Measurements from ENCODE around the gene TGM1. TPM values are rescaled to one million over a fixed set of nuclear protein-coding genes. Genes with fewer than 3 reads are reported as not detected.
A peak's percentile ranks its signal among the peaks of the same experiment; 100 is the strongest.
"Not testable (repeated sequence)": the region's sequence is repeated elsewhere in the genome, so short reads cannot be mapped to it uniquely, and the experiment has no call there.

The TGM1 gene
- total RNA-seq, 8 experiments from 2014 or later, result 0.92 to 4.7 (median 2.1) TPM

GRCh38 chr14:24252289-24253124, 10.5 kb downstream of the TGM1 start:
- 52 to 100% (median 82%) methylated on average over 1 to 6 of the region's 11 CpGs; no CpG with 5 or more reads in 5 of the 10 experiments for WGBS, 10 experiments
- Histone ChIP-seq H3K4me1 (replicated peaks in 1 of 2) (peaks cover 0 to 3% of the 10 kb centered on the region in 2 donors), H3K27ac (no peak overlapping the region), H3K4me3 (no peak overlapping the region)
- in situ Hi-C loops (cut with MboI; ENCODE audit: low pct_unique_long_range_greater_than_20kb in 2 of 9, low sequenced_read_pairs in 9 of 9, unreplicated experiment in 9 of 9), result no loop called here
- ATAC-seq (replicated peaks in 6 of 8), result no peak

DNA sequence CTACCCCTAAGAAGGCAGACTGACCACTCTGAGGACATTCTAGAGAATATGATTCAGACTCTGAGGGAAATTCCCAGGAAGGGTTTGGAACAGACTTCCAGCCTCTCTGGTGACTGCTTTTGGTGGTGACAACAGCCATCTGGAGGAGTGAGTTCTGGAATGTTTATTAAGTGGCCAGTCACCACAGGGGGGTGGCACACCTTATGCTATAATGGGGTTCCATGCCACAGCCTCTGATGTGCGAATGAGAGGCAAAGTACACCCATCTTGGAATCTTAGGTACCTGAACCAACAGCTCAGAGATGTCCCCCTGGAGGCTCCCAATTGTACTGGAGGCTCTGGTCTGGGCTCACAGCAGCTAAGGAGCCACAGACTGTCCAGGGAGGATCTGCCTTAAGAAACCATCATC, 11.1 kb downstream of the TGM1 start:
- Histone ChIP-seq H3K4me1 (replicated peaks in 1 of 2) (peaks cover 0 to 3% of the 10 kb centered on the region in 2 donors), H3K27ac (no peak overlapping the region), H3K4me3 (no peak overlapping the region)
- in situ Hi-C loops (cut with MboI; ENCODE audit: low pct_unique_long_range_greater_than_20kb in 2 of 9, low sequenced_read_pairs in 9 of 9, unreplicated experiment in 9 of 9), result no loop called here
- 67 to 100% (median 73%) methylated on average over 1 of the region's 1 CpG; no CpG with 5 or more reads in 6 of the 10 experiments for WGBS, 10 experiments
- peak in 2 of 8 experiments; percentile 47 to 75 for ATAC-seq (replicated peaks in 6 of 8)

DNA sequence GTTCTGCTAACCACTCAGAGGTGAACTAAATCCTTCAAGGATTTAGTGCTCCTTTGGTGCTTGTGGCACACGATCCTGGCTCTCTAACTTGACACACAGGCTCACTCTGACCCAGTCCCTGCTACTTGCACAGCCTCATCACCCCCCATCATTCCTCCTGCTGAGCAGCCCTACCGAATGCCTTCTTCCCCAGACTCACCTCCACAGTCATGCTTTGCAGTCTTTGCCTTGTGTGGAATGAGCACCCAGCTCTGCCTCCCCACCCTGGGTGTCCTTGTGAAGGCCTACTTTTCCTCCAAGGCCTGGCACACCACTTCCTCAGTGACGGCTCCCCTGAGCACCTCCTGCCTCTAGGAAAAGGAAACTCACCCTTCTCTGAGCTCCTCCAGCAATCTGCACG, 12.6 kb downstream of the TGM1 start:
- peak in 1 of 8 experiments; percentile 16 for ATAC-seq (replicated peaks in 6 of 8)
- 0 to 72% (median 40%) methylated on average over 1 to 3 of the region's 4 CpGs; no CpG with 5 or more reads in 3 of the 10 experiments for WGBS, 10 experiments
- Histone ChIP-seq H3K27ac (no peak overlapping the region), H3K4me1 (replicated peaks in 1 of 2) (peaks cover 0 to 3% of the 10 kb centered on the region in 2 donors), H3K4me3 (no peak overlapping the region)
- in situ Hi-C loops (cut with MboI; ENCODE audit: low pct_unique_long_range_greater_than_20kb in 2 of 9, low sequenced_read_pairs in 9 of 9, unreplicated experiment in 9 of 9), result no loop called here

DNA sequence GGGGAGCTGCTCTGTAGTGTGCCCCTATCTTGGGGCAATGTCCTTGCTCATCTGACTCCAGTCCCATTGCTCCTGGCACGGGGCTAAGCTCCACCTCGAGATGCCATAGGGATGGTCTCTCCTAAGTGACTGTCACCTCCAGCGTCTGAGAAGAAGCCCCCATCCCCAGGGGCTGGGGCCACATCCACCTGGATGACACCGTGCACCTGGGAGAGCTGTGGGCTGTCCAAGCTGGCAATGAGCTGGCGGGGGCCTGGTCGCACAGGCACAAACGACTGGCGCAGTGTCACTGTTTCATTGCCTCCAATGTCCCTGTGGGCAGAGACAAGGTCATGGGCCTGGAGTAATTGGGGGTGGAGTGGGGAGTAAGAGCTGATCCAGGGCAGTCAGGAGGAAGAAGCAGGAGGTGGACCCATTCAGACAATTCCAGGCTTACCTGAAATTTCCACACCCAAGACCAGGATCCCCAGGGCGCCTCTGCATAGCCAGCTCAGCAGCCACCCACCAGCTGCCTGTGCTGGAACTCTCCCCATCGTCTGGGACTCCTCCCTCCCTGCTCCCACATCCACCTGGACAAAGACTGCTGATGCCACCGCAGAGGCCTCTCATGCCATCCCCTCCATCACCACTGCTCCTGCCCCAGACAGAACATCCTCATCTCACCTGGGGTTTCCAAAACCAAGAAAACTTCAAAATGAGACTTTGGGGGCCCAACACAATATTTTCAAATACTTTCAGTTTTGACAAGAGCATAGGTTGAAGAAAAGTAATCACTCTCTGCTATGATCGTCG, 13.6 kb downstream of the TGM1 start:
- Histone ChIP-seq H3K4me3 (no peak overlapping the region), H3K27ac (no peak overlapping the region), H3K4me1 (replicated peaks in 1 of 2) (peaks cover 0 to 3% of the 10 kb centered on the region in 2 donors)
- ATAC-seq (replicated peaks in 6 of 8), result no peak
- in situ Hi-C loops (cut with MboI; ENCODE audit: low pct_unique_long_range_greater_than_20kb in 2 of 9, low sequenced_read_pairs in 9 of 9, unreplicated experiment in 9 of 9), result loop anchor here in 2 of 9 experiments (10.0 kb wide), 2 partner anchors 45 to 185 kb away; partner anchors contain the start of genes DHRS1 (in 1 of the 2) and NOP9 (in 1 of the 2)
- 44 to 83% (median 63%) methylated on average over 2 to 4 of the region's 13 CpGs; no CpG with 5 or more reads in 4 of the 10 experiments for WGBS, 10 experiments

DNA sequence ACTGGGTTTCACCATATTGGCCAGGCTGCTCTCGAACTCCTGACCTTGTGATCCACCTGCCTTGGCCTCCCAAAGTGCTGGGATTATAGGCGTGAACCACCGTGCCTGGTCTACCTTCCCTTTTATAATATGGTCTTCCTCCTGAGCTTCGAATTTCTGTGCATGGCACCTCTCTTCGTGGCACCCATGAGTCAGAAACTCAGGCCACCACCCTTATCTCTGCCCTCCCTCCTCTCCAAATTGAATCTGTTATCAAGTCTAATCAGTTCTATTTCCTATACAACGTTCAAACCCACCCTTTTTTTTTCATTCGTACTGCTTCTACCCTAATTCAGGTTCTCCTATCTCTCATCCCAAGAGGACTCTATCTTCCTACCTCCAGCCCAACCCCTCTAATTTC, 15.6 kb downstream of the TGM1 start:
- Histone ChIP-seq H3K27ac (no peak overlapping the region), H3K4me3 (no peak overlapping the region), H3K4me1 (replicated peaks in 1 of 2) (peaks cover 3 to 8% of the 10 kb centered on the region in 2 donors)
- ATAC-seq (replicated peaks in 6 of 8), result no peak
- in situ Hi-C loops (cut with MboI; ENCODE audit: low pct_unique_long_range_greater_than_20kb in 2 of 9, low sequenced_read_pairs in 9 of 9, unreplicated experiment in 9 of 9), result loop anchor here in 2 of 9 experiments (10.0 kb wide), 2 partner anchors 47 to 187 kb away; partner anchors contain the start of genes DHRS1 (in 1 of the 2) and NOP9 (in 1 of the 2)
- WGBS, 10 experiments, result 37 to 82% (median 59%) methylated on average over 2 to 7 of the region's 7 CpGs

DNA sequence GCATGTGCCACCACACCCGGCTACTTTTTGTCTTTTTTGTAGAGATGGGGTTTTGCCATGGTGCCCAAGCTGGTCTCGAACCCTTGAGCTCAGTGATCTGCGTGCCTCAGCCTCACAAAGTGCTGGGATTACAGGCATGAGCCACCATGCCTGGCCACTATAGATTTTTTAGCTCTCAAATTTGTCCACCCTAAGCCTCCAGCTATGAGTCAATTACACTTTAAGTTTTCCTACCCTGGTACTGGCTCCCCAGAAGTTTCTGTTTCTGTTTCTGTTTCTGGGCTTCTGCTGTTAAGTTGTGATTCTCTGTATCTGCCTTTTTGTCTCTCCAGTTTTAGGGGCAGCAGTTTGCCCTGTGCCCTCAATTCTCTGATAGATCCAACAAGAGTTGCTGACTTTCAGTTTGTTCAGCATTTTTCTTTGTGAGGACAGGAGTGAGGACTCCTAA, 16.2 kb downstream of the TGM1 start:
- H3K4me1 ChIP-seq (replicated peaks in 1 of 2), result peaks cover 3 to 8% of the 10 kb centered on the region in 2 donors
- H3K4me3 ChIP-seq, result no peak overlapping the region
- 40 to 94% (median 70%) methylated on average over 1 to 3 of the region's 3 CpGs; no CpG with 5 or more reads in 2 of the 10 experiments for WGBS, 10 experiments
- in situ Hi-C loops (cut with MboI; ENCODE audit: low pct_unique_long_range_greater_than_20kb in 2 of 9, low sequenced_read_pairs in 9 of 9, unreplicated experiment in 9 of 9), result loop anchor here in 2 of 9 experiments (10.0 kb wide), 2 partner anchors 48 to 188 kb away; partner anchors contain the start of genes DHRS1 (in 1 of the 2) and NOP9 (in 1 of the 2)
- no peak overlapping the region for H3K27ac ChIP-seq
- ATAC-seq (replicated peaks in 6 of 8), result no peak

- H3K4me1 ChIP-seq (replicated peaks in 1 of 2), result peaks cover 12 to 19% of the 10 kb centered on the region in 2 donors
- in situ Hi-C loops (cut with MboI; ENCODE audit: low pct_unique_long_range_greater_than_20kb in 2 of 9, low sequenced_read_pairs in 9 of 9, unreplicated experiment in 9 of 9), result loop anchor here in 2 of 9 experiments (10.0 kb wide), 2 partner anchors 49 to 189 kb away; partner anchors contain the start of genes DHRS1 (in 1 of the 2) and NOP9 (in 1 of the 2)
- H3K4me3 ChIP-seq; H3K27ac ChIP-seq; ATAC-seq (replicated peaks in 6 of 8): not testable (repeated sequence)
- WGBS, 10 experiments, result 40 to 100% (median 78%) methylated on average over 1 to 8 of the region's 11 CpGs; no CpG with 5 or more reads in 3 of the 10 experiments
These were observed 17.6 kb downstream of the TGM1 start for GRCh38 chr14:24245350-24245749.

GRCh38 chr14:24243336-24243836, 19.6 kb downstream of the TGM1 start:
- ATAC-seq (replicated peaks in 6 of 8), result peak in 3 of 8 experiments; percentile 0 to 15 (median 7)
- Histone ChIP-seq H3K4me3 (peak overlapping the region; percentile 50 to 82 (median 66)), H3K4me1 (replicated peaks in 1 of 2) (peaks cover 12 to 27% of the 10 kb centered on the region in 2 donors), H3K27ac (peak overlapping the region; percentile 94 to 97)
- in situ Hi-C loops (cut with MboI; ENCODE audit: low pct_unique_long_range_greater_than_20kb in 2 of 9, low sequenced_read_pairs in 9 of 9, unreplicated experiment in 9 of 9), result loop anchor here in 2 of 9 experiments (10.0 kb wide), 2 partner anchors 51 to 191 kb away; partner anchors contain the start of genes DHRS1 (in 1 of the 2) and NOP9 (in 1 of the 2)
- WGBS, 10 experiments, result 13 to 100% (median 50%) methylated on average over 1 to 6 of the region's 10 CpGs; no CpG with 5 or more reads in 2 of the 10 experiments

DNA sequence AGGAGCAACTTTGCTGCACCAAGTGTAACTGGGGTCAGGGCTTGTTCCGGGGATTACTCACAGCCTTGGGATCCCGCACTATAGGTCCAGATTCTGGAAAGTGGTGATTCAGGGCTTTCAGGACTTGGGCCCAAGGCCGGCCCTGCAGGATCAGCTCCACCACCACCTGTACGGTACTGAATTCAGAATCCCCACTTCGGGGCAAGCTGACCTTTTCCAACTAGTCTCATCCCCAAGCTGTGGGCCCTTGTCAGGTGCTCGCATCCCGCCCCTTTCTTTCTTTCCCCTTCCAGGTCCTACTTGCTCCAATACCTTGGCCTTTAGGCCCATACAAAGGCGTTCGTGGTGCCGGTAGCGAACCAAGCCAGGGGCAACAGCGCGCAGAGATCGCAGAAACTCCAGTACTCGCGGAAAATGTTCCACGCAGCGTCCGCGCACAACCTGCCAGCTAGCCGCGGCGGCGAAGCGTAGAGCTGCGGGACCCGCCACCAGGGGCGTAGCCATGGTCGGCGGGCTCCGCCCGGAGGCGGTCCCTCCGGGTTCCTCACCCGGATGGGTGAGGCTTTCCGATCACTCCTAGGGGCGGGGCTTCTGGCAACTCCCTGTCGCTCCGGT, 21.0 kb downstream of the TGM1 start:
- in situ Hi-C loops (cut with MboI; ENCODE audit: low pct_unique_long_range_greater_than_20kb in 2 of 9, low sequenced_read_pairs in 9 of 9, unreplicated experiment in 9 of 9), result loop anchor here in 2 of 9 experiments (10.0 kb wide), 2 partner anchors 53 to 193 kb away; partner anchors contain the start of genes DHRS1 (in 1 of the 2) and NOP9 (in 1 of the 2)

DNA sequence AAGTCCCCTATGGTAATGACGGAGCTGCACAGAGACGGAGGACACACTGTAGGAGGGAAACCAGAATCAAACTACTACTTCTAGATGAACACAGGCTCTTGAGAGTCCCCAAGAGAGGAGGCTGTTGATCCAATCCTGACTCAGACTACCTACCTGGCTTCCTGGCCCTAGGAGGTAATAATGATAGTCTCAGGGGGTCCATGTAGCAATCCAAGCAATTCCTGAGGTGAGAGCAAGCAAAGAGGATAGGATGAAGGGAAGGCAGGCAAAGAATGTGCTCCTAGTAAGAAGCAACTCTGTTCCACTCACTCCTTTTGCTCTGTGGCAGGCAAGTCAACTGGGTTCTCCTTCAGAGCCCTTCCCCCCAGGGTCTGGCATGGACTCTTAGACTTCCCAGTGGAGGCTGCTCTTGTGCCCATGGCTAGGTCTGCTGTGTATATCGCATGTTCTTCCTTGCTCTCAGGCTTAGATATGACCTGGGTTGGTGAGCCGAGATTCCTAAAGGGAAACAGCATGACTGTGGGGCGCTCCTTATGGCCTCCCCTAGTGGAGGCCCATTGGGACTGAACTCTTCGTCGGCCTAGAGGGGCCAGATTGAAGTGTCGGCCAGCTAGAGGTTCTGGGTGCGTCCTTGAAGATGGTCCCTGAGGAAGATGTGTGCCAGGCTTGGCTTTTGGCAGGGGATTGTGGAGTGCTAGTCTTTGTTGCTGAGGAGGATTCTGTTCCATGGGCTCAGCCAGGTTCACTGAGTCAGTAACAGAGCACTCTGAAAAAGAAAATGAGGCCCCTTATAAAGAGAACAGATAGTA, 22.7 kb downstream of the TGM1 start:
- no peak overlapping the region for H3K4me3 ChIP-seq
- no peak overlapping the region for H3K27ac ChIP-seq
- in situ Hi-C loops (cut with MboI; ENCODE audit: low pct_unique_long_range_greater_than_20kb in 2 of 9, low sequenced_read_pairs in 9 of 9, unreplicated experiment in 9 of 9), result loop anchor here in 2 of 9 experiments (10.0 kb wide), 2 partner anchors 54 to 194 kb away; partner anchors contain the start of genes DHRS1 (in 1 of the 2) and NOP9 (in 1 of the 2)
- H3K4me1 ChIP-seq (replicated peaks in 1 of 2), result peaks cover 12 to 27% of the 10 kb centered on the region in 2 donors
- no peak for ATAC-seq (replicated peaks in 6 of 8)
- WGBS, 10 experiments, result 94 to 100% (median 100%) methylated on average over 1 to 5 of the region's 9 CpGs; no CpG with 5 or more reads in 3 of the 10 experiments

More for the DNA sequence above, 21.0 kb downstream of the TGM1 start:
- H3K4me3 ChIP-seq, result peak overlapping the region; percentile 50 to 82 (median 66)
- whole genome bisulfite sequencing, 10 experiments, result 0 to 34% (median 3%) methylated on average over 1 to 19 of the region's 39 CpGs; no CpG with 5 or more reads in 4 of the 10 experiments
- peaks cover 12 to 27% of the 10 kb centered on the region in 2 donors for H3K4me1 ChIP-seq (replicated peaks in 1 of 2)
- peak; percentile 69 to 88 (median 81) for ATAC-seq (replicated peaks in 6 of 8)
- peak overlapping the region; percentile 94 to 97 for H3K27ac ChIP-seq

DNA sequence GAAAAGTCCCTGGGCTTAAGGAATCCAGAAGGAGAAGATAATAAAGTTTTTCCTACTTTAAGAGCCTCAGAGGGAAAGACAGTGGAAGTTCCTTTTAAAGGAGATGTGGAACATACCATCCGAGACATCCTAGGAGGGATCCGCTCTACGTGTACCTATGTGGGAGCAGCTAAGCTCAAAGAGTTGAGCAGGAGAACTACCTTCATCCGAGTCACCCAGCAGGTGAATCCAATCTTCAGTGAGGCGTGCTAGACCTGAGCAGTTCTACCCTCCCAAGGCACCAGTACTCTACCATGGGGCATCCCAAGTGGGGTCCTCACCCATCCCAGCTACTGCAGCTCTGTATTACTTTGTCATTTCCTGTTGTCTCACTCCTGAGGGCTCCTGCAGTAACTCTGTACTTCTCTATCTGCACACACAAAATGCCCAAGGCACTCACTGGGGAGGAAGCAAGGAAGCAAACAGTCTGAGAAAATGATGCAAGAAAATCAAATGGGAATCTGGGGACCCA, 24.4 kb downstream of the TGM1 start:
- peaks cover 14 to 31% of the 10 kb centered on the region in 2 donors for H3K4me1 ChIP-seq (replicated peaks in 1 of 2)
- ATAC-seq (replicated peaks in 6 of 8), result no peak
- in situ Hi-C loops (cut with MboI; ENCODE audit: low pct_unique_long_range_greater_than_20kb in 2 of 9, low sequenced_read_pairs in 9 of 9, unreplicated experiment in 9 of 9), result no loop called here
- no peak overlapping the region for H3K27ac ChIP-seq
- WGBS, 10 experiments, result 85 to 100% (median 100%) methylated on average over 1 to 5 of the region's 5 CpGs; no CpG with 5 or more reads in 4 of the 10 experiments
- H3K4me3 ChIP-seq, result no peak overlapping the region
